Fibroblast of villous mesenchyme (primary cell): ENCODE measurements around the gene TRIM74. TPM values are rescaled to one million over a fixed set of nuclear protein-coding genes. Genes with fewer than 3 reads are reported as not detected.
A peak's percentile ranks its signal among the peaks of the same experiment; 100 is the strongest.
"Not testable (repeated sequence)": the region's sequence is repeated elsewhere in the genome, so short reads cannot be mapped to it uniquely, and the experiment has no call there.

ENCODE experiments used
- DNase-seq: peaks from one replicate; pipeline ENCODE4 v3.0.0-alpha.2; 2010; ENCODE audit warnings: low read depth
- H3K4me3 ChIP-seq: 2 replicates; pipeline ENCODE4 v1.5.1; 2011; ENCODE audit warnings: low read depth, mild to moderate bottlenecking, low read length
- total RNA-seq: library from RNA; depleted of rRNA; stranded (reverse); fragments of >200 nt; gene quantifications from 2 replicates; pipeline ENCODE4 v1.2.3, GENCODE V29; 2012

The TRIM74 gene
- total RNA-seq = not detected in 2 replicates

- DNase-seq, H3K4me3 ChIP-seq: not testable (repeated sequence)
These were observed at the start of gene TRIM74 for GRCh38 chr7:72968980-72969516. TRIM74 (minus strand) TSS chr7:72969466; CDS start chr7:72966157, 3,309 bp downstream.

GRCh38 chr7:73006491-73006890 is 37.2 kb upstream of the TRIM74 start:
- peak; percentile 0 for DNase-seq
- H3K4me3 ChIP-seq = peak overlapping the region; percentile 54

DNA sequence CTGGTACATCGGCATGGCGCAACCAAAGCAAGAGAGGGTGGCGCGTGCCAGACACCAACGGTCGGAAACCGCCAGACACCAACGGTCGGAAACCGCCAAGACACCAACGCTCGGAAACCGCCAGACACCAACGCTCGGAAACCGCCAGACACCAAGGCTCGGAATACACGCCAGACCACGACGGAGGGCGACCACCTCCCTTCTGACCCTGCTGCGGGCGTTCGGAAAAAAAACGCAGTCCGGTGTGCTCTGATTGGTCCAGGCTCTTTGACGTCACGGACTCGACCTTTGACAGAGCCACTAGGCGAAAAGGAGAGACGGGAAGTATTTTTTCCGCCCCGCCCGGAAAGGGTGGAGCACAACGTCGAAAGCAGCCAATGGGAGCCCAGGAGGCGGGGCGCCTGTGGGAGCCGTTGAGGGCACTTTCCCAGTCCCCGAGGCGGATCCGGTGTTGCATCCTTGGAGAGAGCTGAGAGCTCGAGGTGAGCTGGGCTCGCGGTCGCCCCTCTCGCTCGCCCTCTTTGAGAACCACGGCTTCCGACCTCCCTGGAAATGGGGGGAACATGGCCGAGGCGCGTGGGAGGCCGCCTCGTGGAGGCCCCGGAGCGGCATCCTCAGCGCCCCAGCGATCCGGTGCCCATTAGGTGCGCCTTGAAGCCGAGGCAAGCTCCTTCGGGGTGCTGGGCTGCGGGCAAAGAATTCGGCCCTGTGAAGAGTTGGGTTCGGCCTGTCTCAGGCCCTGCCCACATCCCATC is 36.6 kb upstream of the TRIM74 start:
- DNase-seq = not testable (repeated sequence)
- H3K4me3 ChIP-seq = peak overlapping the region; percentile 69

DNA sequence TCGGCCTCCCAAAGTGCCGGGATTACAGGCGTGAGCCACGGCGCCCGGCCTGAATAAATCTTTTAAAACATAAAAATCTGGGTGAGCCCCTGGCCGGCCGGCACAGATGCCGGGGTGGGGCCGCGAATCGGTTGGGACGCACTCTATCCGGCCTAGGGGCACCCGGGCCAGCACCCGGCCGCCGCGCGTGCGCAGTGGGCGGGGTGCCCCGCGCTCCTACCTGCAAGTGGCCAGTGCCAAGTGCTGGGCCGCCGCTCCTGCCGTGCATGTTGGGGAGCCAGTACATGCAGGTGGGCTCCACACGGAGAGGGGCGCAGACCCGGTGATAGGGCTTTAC is 36.1 kb upstream of the TRIM74 start:
- not testable (repeated sequence) for DNase-seq
- peak overlapping the region; percentile 69 for H3K4me3 ChIP-seq

- not testable (repeated sequence) for DNase-seq, H3K4me3 ChIP-seq
These were observed 28.7 kb upstream of the TRIM74 start for GRCh38 chr7:72997887-72998468.

GRCh38 chr7:72997447-72997846 is 28.2 kb upstream of the TRIM74 start:
- not testable (repeated sequence) for DNase-seq, H3K4me3 ChIP-seq

GRCh38 chr7:72995484-72995883 is 26.2 kb upstream of the TRIM74 start:
- not testable (repeated sequence) for H3K4me3 ChIP-seq, DNase-seq

- not testable (repeated sequence) for H3K4me3 ChIP-seq, DNase-seq
These were observed 21.1 kb upstream of the TRIM74 start for GRCh38 chr7:72990146-72990913.

DNA sequence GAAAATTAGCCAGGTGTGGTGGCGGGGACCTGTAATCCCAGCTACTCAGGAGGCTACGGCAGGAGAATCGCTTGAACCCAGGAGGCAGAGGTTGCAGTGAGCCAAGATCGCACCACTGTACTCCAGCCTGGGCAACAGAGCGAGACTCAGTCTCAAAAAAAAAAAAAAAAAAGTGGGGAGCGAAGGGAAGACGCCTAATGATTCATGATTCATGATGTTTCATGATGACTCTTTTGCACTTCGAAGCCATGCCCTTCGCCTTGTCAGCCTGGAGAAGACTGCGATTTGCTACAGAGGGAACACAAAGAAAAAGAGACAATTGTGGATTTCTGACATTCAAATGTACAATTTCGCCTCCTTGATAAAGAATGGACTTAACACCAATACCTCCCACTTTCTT is 12.8 kb upstream of the TRIM74 start:
- not testable (repeated sequence) for H3K4me3 ChIP-seq, DNase-seq

GRCh38 chr7:72980382-72980781 is 11.1 kb upstream of the TRIM74 start:
- DNase-seq, H3K4me3 ChIP-seq: not testable (repeated sequence)

- not testable (repeated sequence) for DNase-seq, H3K4me3 ChIP-seq
These were observed 7.2 kb upstream of the TRIM74 start for GRCh38 chr7:72976434-72976833.

GRCh38 chr7:72975656-72976286 is 6.5 kb upstream of the TRIM74 start:
- not testable (repeated sequence) for DNase-seq, H3K4me3 ChIP-seq

- DNase-seq, H3K4me3 ChIP-seq: not testable (repeated sequence)
These were observed 5.5 kb upstream of the TRIM74 start for GRCh38 chr7:72974781-72975180.

- not testable (repeated sequence) for H3K4me3 ChIP-seq, DNase-seq
These were observed 2.2 kb upstream of the TRIM74 start for GRCh38 chr7:72971505-72971904.

DNA sequence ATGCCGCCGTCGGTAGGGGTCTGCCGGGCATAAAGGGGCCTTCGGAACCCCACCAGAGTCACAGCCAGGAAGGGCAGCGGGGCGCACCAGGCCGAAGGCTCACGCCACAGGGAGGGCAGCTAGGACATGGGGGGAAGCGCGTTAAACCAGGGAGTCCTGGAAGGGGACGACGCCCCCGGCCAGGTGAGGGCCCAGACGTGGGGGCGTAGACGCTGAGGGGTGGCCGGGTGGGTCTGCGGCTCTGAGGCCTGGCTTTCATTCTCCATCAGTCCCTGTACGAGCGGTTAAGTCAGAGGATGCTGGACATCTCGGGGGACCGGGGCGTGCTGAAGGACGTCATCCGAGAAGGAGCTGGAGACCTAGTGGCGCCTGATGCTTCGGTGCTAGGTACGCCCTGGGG is 422 bp upstream of the TRIM74 start:
- H3K4me3 ChIP-seq, DNase-seq: not testable (repeated sequence)

- not testable (repeated sequence) for DNase-seq, H3K4me3 ChIP-seq
These were observed 2.4 kb downstream of the TRIM74 start for GRCh38 chr7:72966892-72967291.

- H3K4me3 ChIP-seq, DNase-seq: not testable (repeated sequence)
These were observed 3.9 kb downstream of the TRIM74 start for GRCh38 chr7:72965186-72965975.

DNA sequence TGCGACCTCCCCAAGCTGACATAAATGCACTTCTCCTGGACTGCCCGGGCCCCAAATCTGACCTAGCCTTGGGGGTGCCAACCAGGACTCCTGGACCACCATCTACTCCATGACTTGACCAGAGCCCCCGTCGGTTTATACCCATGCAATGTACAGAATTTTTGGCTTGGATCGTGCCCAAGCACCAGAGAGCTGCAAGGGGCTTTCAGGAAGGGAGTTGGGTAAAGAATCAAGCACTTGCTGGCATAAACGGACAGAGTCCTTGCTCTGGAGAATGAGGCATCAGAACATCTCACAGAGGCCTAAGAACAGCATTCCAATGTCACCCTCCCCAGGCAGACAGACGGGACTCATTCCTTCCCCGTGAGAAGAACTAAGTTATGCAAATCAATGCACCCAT is 6.2 kb downstream of the TRIM74 start:
- not testable (repeated sequence) for DNase-seq, H3K4me3 ChIP-seq
